DMS153 (cell line): ENCODE measurements around the gene IL3RA.
"Not testable (repeated sequence)": the region's sequence is repeated elsewhere in the genome, so short reads cannot be mapped to it uniquely, and the experiment has no call there.

Experiments used
- DNase-seq: peaks from one replicate; lab custom pipeline; 2025; lab: John Stamatoyannopoulos, UW

IL3RA gene

DNA sequence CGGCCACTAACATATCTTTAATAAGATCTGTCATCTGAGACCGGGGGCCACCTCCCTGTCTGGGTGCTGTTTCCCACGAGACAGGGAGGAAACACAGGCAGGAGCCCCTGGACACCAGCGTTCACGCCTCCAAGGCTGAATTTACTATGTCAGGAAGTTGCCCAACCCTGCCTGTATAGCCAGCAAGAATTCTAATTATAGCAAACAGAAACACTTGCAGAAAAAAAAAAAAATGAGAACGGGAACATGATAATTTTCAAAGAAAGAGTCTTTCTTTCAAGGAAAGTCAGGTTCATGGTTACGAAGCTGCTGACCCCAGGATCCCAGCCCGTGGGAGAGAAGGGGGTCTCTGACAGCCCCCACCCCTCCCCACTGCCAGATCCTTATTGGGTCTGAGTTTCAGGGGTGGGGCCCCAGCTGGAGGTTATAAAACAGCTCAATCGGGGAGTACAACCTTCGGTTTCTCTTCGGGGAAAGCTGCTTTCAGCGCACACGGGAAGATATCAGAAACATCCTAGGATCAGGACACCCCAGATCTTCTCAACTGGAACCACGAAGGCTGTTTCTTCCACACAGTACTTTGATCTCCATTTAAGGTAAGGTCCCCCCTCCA is at the start of gene IL3RA:
IL3RA (plus strand) TSS at position 455 of the 613 bp plus-strand sequence. CDS start 4,981 bp downstream, outside the sequence.
- no peak for DNase-seq

DNA sequence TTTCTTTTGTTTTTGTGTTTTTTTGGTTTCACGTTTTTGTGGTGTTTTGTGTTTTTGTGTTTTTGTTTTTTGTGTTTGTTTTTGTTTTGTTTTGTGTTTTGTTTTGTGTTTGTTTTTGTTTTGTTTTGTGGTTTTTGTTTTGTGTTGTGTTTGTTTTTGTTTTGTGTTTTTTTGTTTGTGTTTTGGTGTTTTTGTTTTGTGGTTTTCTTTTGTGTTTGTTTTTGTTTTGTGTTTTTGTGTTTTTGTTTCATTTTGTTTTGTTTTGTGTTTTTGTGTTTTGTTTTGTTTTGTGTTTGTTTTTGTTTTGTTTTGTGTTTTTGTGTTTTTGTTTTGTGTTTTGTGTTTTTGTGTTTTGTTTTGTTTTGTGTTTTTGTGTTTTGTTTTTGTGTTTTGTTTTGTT is 47.0 kb upstream of the IL3RA start:
- DNase-seq, result no peak

DNA sequence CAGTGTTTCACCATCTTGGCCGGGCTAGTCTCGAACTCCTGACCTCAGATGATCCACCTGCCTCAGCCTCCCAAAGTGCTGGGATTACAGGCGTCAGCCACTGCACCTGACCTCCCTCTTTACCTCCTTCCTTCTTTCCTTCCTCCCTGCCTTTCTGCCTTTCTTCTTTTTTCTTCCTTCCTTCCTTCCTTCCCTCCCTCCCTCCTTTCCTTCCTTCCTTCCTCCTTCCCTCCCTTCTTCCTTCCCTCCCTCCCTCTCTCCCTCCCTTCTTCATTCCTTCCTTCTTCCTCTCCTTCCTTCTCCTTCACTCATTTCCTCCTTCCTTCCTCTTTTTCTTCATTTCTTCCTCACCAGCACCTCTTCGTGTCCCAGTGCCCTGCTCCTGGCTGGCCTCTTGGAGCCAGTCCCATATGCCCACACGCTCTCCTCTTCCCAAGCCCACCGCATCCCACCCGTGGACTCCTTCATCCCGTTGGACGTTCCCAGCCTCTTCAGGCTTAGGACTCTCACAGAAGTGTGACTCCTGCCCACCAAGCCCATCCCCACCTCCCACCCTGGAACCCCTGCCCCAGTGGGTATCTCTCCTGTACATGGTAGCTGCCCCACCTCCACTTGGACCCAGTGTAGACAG is 45.4 kb upstream of the IL3RA start:
- no peak for DNase-seq

DNA sequence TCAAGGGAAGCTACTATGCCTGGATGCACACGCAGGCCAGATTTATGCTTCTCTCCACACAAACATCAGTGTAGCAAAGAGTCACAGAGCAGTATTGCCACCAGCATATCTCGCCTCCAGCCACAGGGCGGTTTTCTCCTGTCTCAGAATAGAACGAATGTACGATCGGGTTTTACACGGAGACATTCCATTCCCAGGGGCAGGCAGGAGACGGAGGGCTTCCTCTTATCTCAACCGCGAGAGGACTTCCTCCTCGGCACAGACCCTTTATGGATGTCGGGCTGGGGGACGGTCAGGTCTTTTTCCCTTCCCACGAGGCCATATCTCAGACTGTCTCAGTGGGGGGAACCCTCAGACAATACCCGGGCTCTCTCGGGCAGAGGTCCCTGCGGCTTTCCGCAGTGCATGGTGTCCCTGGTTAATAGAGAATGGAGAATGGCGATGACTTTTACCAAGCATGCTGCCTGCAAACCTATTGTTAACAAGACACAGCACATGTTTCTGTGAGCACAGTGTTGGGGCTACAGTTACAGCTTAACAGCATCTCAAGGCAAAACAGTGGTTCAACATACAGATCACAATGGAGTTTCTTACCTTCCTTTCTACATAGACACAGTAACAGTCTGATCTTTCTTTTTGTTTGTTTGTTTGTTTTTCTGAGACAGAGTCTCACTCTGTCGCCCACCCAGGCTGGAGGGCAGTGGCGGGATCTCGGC is 43.9 kb upstream of the IL3RA start:
- DNase-seq, result no peak

DNA sequence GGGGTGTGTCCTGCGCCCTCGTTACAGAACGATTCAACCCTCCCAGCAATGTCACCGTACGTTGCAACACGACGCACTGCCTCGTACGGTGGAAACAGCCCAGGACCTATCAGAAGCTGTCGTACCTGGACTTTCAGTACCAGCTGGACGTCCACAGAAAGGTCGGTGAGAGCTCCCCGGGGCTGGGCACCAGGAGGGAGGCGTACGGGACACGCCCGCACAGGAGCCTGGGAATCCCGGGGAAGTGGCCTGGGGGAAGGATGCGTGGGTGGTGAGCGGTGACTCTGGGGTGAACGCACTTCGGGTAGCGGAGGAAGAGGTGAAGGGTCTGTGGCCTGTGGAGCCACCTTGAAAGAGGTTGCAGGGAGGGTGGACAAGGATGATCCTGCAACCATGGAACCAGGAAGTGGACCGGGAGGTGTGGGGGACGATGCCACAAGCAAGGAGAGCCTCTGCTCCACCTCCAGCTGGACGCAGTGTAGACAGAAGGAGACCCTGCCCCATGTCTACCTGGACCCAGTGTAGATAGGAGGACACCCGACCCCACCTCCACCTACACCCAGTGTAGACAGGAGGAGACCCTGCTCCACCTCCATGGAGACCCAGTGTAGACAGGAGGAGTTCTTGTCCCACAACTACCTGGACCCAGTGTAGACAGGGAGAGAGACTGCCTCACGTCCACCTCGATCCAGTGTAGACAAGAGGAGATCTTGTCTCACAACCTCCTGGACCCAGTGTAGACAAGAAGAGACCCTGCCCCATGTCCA is 42.1 kb upstream of the IL3RA start:
- DNase-seq, result no peak

DNA sequence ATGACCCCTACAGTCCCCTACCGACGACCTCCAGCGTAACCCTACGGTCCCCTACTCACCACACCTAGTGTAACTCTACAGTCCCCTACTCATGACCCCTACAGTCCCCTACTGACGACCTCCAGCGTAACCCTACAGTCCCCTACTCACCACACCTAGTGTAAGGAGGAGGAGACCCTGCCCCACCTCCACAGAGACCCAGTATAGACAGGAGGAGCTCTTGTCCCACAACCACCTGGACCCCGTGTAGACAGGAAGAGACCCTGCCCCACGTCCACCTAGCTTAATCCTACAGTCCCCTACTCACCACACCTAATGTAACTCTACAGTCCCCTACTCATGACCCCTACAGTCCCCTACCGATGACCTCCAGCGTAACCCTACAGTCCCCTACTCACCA is 41.0 kb upstream of the IL3RA start:
- no peak for DNase-seq

DNA sequence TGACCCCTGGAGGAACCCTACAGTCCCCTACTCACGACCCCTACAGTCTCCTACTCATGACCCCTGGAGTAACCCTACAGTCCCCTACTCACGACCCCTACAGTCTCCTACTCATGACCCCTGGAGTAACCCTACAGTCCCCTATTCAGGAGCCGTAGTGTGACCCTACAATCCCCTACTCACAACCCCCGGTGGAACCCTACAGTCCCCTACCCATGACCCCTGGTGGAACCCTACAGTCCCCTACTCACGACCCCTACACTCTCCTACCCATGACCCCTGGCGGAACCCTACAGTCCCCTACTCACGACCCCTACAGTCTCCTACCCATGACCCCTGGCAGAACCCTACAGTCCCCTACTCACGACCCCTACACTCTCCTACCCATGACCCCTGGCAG is 39.0 kb upstream of the IL3RA start:
- DNase-seq, result not testable (repeated sequence)

DNA sequence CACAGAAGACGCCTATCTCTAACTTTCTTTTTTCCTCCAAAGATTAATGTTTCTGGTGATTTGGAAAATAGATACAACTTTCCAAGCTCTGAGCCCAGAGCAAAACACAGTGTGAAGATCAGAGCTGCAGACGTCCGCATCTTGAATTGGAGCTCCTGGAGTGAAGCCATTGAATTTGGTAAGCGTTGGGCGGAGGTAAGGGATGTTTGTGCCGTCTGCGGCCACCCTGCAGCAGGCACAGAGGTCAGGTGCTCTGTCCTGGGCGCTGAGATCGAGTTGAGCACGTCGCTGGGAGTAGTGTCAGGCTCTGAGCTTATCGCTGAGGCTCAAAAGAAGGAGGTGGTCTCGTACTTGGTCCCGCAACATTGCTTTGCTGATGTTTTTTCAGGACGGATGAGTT is 36.1 kb upstream of the IL3RA start:
- DNase-seq, result no peak

DNA sequence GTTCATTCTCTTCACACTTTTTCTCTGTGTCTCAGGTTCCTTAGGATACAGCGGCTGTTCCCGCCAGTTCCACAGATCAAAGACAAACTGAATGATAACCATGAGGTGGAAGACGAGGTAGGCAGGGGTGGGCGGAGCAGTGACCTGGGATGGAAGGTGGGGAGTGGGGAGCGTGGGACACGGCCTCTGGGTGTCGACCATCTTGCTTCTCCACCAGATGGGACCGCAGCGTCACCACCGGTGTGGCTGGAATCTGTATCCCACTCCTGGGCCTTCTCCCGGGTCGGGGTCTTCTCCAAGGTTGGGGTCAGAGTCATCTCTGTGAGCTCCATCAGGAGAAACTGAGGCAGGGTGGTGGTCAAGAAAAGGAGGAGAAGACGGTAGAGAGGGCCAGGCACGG is 31.2 kb upstream of the IL3RA start:
- DNase-seq, result no peak

DNA sequence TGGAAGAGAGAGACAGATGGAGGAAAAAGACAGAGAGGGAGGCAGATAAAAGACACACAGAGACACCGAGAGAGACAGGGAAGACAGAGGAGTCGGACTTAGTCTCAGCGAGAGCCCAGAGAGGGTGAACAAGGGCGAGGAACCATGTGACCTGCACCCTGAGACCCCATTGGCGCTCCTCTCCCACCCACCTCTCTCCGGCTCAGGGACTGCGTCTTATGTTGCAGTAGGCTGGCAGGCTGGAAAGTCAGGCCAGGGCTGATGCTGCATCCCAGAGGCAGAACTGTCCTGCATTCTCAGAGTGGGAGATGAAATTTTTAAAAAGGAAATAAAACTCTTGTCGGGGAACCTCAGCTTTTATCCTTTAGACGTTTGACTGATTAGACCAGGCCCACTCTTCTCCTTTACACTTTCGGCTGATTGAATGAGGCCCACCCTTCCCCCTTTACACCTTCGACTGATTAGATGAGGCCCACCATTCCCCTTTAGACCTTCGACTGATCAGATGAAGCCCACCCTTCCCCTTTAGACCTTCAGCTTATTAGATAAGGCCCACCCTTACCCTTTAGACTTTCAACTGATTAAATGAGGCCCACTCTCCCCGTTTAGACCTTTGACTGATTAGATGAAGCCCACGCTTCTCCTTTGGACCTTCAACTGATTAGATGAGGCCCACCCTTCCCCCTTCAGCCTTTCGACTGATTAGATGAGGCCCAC is 29.5 kb upstream of the IL3RA start:
- no peak for DNase-seq

DNA sequence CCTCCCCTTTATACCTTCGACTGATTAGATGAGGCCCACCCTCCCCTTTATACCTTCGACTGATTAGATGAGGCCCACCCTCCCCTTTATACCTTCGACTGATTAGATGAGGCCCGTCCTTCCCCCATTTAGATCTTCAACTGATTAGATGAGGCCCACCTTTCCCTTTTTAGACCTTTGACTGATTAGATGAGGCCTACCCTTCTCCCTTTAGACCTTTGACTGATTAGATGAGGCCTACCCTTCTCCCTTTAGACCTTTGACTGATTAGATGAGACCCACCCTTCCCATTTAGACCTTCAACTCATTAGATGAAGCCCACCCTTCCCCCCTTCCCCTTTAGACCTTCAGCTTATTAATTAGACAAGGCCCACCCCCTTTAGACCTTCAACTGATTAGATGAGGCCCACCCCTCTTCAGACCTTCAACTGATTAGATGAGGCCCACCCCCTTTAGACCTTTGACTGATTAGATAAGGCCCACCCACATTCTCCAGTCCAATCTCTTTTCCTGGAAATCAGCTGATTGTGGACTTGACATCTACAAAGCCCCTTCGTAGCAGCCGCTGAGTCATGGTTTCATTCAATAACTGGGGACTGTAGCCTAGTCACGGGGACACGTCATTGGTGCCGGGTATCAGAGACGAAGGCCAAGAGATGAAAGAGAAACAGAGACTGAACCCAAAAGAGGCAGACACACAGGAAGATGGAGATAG is 28.8 kb upstream of the IL3RA start:
- DNase-seq, result no peak

DNA sequence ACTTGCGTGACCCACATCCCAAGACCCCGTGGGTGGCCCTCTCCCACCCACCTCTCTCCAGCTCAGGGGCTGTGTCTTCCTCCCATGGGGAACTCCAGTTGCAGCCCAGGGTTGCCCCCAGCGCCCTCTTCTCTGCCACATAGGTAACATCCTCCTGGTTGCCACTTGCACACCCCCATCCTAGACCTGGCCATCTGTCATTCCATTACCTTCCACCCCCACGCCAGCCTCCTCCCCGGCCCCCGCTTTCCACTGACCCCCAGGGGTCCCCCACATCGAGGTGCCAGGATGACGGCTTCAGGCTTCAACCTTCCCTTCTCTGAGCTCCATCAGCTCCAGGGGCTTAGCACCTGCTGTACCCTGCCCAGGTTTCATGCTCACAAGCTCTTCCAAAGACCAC is 28.1 kb upstream of the IL3RA start:
- DNase-seq, result no peak

DNA sequence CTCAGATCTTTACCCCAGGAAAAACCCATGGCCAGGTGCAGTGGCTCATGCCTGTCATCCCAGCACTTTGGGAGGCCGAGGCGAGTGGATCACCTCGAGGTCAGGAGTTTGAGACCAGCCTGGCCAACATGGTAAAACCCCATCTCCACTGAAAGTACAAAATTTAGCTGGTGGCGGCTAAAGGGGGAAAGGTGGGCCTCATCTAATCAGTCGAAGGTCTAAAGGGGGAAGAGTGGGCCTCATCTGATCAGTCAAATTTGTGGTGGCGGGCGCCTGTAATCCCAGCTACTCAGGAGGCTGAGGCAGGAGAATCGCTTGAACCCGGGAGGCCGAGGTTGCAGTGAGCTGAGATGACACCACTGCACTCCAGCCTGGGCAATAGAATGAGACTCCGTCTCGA is 27.7 kb upstream of the IL3RA start:
- not testable (repeated sequence) for DNase-seq

DNA sequence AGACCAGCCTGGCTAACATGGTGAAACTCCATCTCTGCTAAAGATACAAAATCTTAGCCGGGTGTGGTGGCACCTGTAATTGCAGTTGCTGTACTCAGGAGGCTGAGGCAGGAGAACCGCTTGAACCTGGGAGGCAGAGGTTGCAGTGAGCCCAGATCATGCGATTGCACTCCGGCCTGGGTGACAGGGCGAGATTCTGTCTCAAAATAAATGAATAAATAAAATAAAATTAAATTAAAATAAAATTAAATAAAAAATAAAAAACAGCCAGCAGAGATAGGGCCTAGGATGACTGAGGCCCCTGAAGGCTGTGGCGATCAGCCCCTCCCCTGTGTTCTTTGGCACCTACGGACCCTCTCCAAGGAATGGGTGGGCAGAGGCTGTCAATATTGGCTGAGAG is 22.8 kb upstream of the IL3RA start:
- DNase-seq, result no peak

DNA sequence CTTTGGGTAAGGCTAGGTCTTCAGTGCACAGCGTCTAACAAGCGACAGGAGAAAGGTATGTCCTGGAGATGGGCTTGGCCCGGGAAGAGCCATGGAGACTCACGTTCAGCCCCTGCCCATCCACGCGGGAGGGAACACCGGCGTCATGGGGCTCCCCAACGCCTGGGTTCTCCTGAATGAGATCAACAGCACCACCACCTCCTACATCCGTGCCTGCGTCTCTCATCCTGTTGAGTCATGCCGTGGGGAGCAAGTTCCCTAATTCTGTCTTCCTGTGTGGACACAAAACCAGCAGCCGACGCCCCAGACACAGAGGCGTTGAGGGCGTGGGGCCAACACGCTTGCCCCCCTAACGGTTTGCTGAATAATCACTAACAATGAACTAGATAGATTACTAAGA is 20.1 kb upstream of the IL3RA start:
- no peak for DNase-seq

DNA sequence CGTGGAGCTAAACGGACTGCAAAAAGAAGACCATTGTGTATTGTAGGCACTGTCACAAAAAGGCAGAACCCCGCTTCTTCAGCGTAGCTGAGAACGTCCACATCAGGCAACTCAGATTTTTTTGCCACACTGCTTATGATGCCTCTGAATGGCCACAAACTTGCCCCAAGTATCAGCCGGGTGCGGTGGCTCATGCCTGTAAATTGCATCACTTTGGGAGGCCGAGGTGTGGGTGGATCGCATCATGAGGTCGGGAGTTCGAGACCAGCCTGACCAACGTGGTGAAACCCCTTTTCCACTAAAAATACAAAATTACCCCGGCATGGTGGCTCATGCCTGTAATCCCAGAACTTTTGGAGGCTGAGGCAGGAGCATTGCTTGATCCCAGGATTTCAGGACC is 14.9 kb upstream of the IL3RA start:
- DNase-seq, result no peak

DNA sequence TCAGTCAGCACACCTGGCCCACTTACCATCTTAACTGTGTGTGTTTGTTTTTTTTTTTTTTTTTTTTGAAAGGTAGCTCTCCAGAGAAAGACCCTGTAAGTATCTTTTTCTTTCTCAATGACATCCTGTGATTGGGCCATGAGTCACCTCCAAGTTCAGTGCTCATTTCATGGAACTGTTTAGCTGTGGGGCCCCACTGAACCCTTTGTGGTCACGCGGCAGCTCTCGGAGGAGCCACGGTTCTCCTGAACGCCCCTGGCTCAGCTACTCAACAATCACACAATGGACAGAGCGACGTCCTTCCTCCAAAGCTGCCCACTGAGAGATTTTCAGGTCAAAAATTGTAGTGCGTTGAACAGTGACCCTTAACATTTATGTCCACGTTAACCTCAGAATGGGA is 14.2 kb upstream of the IL3RA start:
- no peak for DNase-seq

DNA sequence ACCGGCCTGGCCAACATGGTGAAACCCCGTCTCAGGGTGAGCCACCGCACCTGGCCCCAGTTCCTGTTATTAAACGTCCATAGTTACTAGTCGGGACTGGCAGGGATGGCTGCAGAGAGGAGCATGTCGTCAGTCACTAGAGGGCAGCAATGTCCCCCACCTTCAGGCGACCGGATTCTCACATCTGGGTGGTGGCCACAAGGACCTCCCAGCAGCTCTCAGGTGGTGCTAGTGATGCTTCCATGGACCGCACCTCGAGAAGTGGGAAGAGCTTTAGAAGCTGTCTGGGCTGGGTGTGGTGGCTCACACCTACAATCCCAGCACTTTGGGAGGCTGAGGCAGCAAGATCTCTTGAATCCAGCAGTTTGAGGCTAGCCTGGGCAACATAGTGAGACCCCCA is 13.3 kb upstream of the IL3RA start:
- DNase-seq, result no peak

DNA sequence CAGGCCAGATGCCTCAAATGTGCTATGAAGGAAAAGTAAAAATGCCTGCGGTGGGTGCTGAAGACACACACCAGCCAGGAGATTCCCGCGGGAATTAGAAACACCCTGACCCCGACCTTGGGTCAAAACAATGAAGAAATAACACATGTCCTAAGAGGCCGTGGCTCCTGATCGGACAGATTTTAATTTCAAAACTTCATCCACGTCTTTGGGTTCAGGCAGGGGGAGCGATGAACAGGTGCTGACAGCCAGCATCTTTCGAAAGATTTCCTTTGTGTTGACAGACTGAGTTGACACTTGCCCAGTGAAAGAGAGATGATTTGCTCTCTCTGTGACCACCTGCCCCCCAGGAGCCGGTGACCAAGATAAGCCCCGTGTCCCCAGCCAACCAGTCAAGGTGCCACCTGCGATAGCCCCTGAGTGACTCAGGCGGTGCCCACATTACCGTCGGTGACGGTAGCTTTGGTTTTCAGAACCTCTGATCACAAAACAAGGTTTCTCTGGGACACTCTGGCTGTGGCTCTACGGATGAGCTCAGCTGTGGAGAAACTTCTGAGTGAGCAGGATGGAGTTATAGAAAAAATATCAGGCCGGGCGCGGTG is 11.0 kb upstream of the IL3RA start:
- DNase-seq, result no peak

DNA sequence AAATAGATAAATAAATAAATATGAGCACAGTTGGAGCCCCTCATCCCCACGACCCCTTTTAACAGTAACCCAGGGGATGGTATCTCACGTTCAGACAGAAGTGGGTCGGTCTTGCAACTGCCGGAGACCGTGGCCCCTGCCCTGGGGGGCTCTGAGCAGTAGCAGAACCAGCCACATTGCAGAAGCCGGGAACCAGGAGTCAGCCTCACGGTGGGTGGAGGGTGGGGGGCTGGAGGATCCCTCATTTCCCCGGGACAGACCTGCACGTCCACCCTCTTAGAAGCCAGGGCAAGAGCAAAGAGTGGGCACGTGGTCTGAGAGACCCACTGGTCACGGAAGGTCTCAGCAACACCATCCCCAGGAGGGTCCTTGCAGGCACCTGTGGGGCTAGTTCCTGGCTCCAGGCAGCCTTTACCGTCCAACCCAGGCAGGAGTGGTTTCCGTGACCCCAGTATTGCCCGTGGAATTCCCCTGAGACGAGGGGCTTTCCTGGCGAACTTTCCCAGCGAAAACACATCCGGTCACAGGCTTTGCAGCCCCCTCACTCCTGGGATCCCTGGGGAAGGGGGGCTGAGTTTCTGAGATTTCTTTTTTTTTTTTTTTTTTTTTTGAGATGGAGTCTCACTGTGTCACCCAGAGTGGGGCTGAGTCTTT is 8.8 kb upstream of the IL3RA start:
- DNase-seq, result no peak

DNA sequence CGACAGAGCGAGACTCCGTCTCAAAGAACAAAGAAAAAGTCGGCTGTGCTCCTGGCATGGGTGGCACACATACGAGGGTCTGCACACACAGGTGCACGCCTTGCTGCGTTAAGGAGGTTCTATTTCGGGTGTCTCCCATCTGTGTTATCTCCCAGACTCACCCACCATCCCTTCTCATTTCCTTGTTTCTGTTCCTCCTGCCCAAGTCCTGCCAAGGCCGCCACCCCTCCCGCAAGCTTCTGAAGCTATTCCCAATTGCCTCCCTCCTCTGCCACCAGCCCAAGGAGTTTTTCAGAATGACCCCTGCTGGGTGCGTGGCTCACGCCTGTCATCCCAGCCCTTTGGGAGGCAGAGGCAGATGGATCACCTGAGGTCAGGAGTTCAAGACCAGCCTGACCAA is 6.0 kb upstream of the IL3RA start:
- no peak for DNase-seq
